Stimulated activated CD8-positive, alpha-beta memory T cell treated with anti-CD3 and anti-CD28 coated beads, Interleukin-15, amount 100 ng/mL, for 4 hours (primary cell): Measurements from ENCODE around the gene DHH.

Experiments
- DNase-seq, 2 donors: peaks; one replicate each; pipeline ENCODE4 v3.0.0-alpha.2; 2020; ENCODE audit warnings: low read depth in 2 of 2

DHH gene

DNA sequence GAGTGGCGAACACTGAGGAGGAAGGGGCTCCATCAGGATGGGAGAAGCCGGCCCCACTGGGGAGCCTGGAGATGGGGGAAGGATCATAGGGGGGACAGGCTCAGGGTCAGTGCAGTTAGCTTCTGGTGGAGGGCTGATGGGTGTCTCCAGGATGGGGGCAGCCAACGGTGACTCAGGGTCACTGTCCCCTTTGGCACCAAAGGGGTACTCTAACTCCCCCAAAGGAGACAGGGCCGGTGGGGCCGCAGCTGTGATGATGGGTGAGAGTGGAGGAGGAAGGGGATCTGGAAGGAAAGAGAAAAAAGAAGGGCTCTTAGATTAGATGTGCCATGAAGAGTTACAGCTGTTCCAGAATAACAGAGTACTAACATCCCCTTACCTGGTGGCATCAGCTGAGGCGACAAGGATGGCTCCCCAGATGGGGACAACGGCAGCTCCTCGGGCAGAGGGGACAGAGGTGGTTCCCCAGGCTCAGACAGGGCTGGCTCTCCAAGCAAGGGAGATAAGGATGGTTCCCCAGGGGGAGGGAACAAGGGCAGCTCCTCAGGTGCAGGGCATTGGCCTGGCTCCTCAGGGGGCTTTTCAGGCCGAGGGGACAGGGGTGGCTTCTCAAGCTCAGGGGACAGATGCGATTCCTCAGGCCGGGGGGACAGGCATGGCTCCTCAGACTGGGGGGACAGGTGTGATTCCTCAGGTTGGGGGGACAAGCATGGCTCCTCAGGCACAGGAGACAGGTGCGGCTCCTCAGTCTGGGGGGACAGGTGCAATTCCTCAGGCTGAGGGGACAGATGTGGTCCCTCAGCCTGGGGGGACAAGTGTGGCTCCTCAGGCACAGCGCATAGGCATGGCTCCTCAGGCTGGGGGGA, 43.9 kb downstream of the DHH start:
- DNase-seq: no peak

DNA sequence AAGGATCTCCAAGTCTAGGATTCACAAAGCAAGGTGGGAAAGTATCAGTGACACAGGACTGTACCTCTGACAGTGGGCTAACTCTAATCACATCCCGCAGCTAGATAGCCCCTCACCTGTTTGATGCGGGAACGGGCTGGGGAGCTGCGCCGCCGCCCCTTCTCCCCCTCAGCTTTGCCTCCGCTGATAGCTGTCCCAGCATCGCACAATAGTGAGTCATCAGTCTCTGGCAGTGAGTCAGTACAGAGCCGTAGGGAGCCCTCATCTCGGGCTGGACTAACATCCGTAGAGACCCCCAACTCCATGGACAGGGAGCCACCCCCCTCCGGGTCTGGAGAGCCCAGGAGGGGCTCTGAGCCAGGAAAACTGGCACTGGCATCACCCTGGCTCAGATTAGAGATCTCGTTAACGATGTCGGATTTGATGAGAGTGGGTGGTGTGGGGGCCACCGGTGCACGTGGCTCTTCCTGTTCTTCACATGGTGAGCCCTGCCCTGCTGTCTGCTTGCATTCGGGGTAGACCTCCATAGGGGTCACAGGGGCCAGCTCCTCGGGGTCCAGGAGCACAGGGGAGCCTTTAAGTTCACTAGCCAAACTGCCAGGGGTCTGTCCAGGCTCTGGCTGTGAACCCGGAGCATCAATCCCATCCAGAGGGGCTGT, 44.9 kb downstream of the DHH start:
- DNase-seq: no peak

DNA sequence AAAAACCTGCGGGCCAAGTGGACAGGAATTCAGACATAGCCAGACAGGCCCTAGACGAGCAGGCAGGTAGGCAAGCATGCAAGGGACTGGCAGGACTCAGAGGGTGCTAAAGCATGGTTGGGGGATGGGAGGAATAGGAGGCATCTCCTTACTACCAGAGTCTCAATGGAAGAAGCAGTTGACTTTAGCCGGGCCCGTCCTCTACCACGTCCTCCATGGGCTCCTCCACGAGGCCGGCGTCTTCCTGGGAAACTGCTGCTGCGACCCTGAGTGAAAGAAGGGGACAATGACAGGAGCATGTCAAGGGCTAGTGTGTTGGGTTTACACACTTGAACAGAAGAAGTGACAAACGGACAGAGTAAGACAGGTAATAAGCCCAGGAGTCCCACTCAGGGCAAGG, 45.6 kb downstream of the DHH start:
- DNase-seq: no peak

DNA sequence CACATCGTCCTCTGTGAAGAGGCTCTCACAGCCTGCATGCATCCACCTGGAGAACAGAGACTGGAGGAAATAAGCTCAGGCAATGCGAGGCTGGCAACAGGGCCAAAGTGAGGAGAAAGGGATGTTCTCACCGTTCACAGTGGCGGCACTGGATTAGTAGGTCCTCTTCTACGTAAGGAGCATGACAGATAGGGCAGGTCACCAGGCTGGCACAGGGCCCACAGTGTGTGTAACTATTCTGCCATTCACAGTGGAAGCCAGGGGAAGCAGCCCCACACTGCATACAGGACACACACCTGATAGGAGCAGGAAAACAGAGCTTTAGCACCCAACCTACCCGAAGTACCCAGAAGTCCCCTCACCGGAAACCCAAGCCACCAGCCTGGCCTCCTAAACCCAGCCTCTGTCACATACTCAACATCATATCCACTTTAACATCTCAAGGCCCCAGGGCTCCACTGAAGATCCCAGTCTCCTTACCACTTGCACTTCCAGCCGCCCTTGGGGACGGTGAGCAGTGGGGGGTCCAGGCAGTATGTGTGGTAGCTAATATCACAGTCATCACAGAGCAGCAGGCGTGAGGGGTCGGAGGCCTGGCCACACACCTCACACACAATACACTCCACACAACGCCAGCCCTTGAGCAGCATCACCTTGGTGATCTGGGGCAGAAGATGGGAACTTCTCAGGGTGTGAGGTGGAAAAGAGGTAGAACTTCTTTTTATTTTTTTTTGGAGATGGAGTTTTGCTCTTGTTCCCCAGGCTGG, 48.3 kb downstream of the DHH start:
- DNase-seq: no peak

DNA sequence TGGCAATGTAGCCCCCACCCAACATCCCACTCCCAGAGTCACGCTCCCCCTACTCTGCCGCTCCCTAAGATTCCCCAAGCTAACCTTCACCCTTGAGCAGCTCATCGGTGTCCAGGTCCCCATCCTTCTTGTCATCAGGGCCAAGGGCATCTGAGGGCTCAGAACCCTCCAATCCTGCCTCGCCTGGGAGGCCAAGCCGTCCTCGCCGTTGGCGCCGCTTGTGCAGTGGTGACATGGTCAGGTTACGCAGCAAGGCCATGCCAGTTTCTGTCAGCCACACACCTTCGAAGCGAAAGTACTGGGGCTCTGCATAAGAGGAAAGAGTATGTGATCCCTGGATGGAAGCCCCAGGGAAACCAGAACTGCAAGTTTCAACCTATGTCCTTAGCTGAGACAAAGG, 49.9 kb downstream of the DHH start:
- DNase-seq: no peak

DNA sequence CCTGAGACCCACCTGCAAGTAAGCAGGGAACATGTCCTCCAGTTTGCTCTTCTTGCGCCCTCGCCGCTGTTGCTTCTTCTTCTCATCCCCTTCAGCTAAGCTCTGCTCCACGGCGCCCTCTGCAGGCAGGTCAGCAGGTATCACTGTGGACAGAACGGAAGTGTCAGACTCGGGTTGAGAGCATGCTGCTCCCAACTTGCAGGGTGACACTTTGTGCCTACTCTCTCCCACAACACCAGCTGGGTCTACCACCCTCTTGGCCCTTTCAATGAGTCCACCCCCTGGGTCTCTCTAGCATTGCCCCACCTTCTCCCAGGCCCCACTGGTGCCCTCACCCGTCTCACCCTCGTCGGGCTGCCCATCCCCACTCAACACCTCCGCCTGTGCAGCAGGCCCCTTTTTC, 50.7 kb downstream of the DHH start:
- peak; percentile 43 to 44 for DNase-seq

DNA sequence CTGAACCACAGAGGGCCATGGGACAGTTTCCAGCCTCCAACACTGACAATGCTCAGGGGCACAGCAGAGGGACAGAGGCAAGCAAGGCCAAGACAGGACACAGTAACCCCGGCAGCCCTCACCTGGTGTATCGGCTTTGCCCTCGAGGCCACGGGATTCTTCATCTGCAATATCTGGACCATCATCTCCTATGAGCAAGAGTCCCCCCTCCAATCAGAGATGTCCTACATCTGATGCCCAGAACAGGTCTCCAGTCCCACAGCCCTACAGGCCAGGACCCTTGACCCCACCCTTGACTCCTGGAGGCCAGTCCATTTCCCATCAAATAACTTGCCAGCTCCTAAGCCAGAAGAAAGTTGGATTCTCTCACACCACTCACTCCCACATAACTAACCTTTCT, 51.4 kb downstream of the DHH start:
- no peak for DNase-seq

DNA sequence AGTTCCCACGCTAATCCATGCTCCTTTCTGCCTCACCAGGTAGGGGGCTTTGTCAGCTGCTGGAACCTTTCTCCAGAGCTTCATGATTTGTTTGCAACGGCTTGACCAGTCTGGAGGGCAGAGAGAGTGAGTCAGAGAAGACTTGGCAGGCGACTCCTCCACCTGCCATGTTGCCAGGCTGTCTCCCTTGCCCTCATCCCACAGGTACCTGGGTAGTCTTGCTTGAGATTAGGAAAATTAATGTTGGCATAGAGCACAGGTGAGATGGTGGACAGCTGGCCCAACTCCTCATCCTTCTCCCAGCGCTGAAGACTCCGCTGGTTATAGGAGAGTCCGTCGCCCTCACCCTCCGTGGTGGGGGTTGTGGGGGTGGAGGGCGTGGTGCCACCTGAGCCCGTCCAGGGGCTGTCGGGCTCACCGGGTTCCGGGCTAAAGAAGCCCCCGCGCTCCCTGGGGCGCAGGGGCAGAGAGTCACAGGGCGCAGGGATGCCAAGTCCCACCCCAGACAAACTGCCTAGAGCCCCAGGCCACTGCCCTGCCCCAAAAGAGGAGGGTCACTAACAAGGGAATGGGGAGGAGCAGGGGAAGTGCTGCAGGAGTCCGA, 52.6 kb downstream of the DHH start:
- no peak for DNase-seq

DNA sequence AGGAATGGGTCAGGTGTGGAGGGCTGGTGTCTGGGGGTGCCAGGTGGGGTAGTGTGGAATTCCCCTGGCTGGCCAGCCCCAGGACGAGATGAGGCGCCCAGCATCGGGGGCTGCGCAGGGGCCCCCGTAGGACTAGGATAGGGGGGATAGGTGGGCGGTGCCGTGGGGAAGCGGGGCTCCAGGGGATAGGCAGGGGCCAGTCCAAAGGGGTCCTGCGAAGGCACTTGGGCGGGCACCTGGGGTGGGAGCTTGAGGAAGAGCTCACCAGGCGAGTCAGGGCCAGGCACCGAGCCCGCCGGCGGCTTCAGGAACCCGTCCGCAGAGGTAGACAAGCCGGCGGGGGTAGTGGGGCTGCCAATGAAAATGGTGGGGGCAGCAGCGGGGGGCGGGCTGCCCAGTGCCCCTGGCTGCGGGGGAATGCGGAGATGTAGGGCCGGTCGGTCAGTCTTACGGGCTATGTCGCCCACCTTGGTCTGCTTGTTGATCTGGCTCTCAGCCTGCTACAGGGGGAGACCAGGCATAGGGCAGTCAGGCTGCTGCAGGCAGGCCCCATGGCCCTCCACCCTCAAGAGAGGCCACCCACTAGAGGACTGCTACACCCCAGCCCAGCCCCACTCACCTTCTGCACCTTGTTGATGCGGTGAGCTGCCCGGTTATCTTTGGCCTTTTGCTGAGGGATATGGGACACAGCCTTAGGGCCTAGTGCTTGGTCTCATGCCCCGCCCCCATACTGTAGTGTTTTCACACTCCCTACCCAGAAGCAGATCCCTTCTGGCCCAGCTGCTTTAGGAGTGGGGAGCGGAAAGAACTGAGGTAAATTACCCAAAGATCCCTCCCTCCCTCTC, 53.3 kb downstream of the DHH start:
- no peak for DNase-seq

DNA sequence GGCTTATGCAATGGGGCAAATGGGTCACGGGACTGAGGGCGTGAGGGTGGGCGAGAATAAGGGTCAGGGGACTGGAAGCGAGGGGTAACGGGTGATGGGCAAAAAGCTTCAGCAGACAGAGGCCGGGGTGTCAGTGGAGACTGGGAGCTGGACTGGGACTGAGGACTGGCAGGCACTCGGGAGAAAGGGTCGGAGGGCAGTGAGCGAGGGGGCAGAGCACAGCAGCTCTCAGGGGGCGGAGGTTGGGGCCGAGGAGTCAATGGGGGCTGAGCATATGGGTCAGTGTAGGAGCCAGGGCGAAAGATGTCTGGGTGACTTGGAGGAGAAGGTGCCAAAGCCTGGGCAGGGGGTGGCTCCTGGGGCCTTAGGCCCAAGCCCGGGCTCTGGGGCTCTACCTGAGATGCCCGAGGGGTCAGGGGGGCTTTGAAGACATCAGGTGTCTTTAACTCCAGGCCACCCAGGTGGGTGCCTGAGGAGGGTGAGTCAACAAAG, 54.2 kb downstream of the DHH start:
- DNase-seq: no peak

DNA sequence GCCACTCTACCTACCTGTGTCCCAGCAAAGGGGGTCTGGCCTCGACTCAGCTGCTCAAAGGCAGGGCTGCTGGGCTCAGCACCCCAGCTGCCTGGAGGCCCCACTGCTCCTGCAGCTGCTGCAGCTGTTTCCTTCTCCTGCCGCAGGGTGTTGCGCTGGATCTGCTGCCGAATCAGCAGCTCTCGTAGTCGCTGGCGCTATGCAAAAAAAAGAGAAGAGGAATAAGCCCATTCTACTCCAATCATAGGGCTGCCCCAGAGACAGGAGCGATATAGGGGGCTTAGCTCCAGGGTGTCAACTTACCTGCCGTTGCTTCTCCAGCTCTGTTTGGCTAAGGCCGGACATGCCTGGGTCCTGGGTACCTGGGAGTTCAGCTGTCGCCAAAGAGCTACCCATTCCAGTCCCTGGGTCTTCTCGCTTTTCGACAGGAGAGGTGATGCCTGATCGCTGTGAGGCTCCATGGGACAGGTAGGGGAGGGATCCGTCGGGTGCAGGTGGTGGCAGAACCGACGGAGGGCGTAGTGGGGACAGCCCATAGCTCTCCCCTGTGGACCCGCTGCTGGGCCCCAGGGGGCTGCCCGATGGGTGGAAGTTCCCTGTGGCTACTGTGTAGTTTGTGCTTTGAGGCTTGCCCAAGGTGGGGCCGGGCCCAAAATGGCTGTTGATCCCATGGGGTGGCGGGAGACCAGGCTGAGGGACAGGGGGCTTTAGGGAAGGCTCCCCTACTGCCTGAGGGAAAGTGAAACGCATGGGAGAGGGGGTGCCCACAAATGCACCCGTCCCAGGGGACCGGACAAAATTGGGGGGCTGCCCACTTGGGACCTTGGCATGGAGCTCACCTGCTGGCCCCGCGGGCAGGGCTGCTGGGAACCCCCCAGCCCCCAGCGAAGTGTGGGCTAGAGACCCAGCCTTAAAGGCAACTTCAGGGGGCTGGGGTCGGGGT, 54.9 kb downstream of the DHH start:
- DNase-seq: no peak

DNA sequence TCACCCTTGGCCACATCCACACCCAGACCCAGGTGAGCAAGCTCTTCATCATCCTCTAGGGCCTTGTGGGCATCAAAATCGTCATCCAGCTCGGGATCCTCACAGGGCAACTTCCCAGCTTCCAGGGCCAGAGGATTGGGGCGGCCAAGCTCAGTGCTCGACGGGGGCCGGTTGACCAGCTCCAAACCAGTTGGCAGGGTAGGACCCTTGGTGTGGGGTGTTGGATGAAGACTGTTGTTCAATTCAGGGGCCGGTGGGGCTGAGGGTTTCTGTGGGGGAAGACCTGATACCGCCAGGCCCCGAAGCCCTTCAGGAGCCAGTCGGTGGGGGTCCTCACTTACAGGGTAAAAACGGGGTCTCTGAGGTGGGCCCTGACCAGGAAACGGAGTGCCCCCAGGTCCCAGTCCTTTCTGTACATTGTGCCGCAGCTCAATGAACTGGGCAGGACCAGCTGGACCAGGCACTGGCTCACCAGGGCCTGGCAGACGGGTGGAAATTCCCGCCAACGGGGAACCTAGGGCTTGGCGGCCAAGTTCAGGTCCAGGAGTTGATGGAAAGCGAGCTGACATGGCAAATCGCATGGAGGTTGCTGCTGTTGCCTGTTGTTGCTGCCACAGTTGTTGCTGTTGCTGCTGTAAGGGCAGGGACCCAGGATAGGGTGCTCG, 56.2 kb downstream of the DHH start:
- no peak for DNase-seq

DNA sequence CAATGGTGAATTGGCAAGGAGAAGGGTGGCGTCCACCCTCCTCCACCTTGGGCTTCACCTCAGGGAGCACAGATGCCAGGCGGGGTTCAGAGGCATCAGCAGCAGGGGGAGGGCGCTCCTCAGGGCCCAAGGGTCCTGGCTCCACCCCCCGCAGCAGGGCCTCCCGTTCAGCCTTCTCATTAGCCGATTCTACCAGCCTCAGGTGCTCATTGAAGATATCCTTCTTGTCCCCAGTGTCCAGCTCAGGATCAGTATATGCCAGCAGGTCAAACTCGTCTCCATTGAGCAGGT, 56.7 kb downstream of the DHH start:
- DNase-seq: no peak

DNA sequence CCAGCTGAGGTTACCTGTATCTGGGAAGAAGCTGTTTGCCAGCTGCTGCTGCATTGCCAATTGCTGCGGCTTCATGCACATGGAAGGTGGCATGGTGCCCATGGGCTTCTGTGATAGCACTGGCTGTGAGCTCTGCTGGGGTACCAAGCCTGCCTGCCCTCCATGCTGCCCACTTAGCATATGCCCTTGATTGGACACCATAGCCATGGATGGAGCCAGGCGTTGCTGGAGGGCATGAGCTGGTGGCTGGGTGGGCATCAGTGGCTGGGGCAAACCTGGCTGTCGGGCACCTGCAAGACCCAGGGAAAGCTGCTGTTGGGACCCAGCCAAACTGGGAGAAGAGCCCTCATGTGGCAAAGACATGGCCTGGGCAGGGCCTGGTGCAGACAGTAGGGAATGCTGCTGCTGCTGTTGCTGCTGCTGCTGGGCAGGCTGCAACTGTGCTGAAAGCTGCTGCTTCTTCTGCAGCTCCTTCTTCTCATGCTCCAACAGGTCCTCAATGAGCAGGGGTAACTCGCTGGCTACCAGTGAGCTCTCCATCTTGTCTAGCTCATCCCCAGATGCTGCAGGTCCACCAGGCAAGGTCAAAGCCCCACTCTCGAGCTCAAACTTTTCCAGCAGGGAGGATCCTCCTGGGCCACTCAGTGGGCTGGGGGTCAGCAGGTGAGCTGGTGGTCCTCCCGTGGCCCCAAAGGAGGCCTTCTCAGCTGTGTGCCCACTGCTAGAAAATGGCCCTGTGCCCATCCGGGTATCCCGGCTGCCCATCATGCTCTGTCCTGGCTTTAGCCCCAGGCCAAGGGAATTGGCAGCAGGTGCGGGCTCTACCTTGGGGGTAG, 57.3 kb downstream of the DHH start:
- no peak for DNase-seq
